RWPE1 (cell line): ENCODE results near the gene CA6.
"Not testable (repeated sequence)": the region's sequence is repeated elsewhere in the genome, so short reads cannot be mapped to it uniquely, and the experiment has no call there.

ENCODE experiments used
- CTCF ChIA-PET: fragments of 350-600 bp; sonication (Branson Sonifier 250); formaldehyde crosslinking; extraction: SDS; loops from one replicate; lab custom pipeline; 2021; lab: Yijun Ruan, JAX
- POLR2A ChIA-PET: fragments of 400-600 bp; formaldehyde crosslinking; extraction: SDS; loops from one replicate; lab custom pipeline; 2020; ENCODE audit warnings: antibody characterized with exemption; ENCODE audit not compliant: low non-redundant PET; lab: Yijun Ruan, JAX
- DNase-seq: peaks from one replicate; pipeline ENCODE4 v3.0.0; 2012; ENCODE audit warnings: low spot score
- H3K27ac ChIP-seq: fragments of 450-650 bp; 2 replicates; pipeline ENCODE4 v1.5.1; 2017
- TF ChIP-seq, protein P1 (sequence below): fragments of 450-650 bp; conservative IDR thresholded peaks from 2 replicates; pipeline ENCODE4 v1.5.1; 2017; ENCODE audit warnings: low read depth, mild to moderate bottlenecking

The CA6 gene

DNA sequence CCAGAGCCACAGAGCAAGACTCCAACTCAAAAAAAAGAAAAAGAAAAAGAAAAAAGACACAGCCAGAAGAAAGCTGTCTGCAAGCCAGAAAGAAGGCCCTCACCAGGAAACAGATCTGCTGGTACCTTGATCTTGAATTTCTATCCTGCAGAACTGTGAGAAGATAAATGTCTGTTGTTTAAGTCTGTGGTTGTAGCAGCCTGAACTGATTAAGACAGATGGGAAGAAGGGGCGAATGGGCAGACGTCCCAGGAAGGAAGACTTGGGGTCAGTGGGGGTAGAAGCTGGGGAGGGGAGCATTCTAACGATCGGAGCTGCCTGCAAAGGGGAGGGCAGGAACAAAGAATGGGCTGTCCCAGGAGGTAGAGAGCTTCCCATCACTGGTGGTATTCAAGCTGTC, 74.2 kb downstream of the CA6 start:
- H3K27ac ChIP-seq = no peak overlapping the region
- TF ChIP-seq, protein P1, sequence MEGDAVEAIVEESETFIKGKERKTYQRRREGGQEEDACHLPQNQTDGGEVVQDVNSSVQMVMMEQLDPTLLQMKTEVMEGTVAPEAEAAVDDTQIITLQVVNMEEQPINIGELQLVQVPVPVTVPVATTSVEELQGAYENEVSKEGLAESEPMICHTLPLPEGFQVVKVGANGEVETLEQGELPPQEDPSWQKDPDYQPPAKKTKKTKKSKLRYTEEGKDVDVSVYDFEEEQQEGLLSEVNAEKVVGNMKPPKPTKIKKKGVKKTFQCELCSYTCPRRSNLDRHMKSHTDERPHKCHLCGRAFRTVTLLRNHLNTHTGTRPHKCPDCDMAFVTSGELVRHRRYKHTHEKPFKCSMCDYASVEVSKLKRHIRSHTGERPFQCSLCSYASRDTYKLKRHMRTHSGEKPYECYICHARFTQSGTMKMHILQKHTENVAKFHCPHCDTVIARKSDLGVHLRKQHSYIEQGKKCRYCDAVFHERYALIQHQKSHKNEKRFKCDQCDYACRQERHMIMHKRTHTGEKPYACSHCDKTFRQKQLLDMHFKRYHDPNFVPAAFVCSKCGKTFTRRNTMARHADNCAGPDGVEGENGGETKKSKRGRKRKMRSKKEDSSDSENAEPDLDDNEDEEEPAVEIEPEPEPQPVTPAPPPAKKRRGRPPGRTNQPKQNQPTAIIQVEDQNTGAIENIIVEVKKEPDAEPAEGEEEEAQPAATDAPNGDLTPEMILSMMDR = no peak
- CTCF ChIA-PET = no interaction called here
- POLR2A ChIA-PET = no interaction called here
- DNase-seq = no peak

GRCh38 chr1:9020305-9020704, 74.6 kb downstream of the CA6 start:
- TF ChIP-seq, protein P1 = no peak
- DNase-seq = no peak
- CTCF ChIA-PET = no interaction called here
- POLR2A ChIA-PET = no interaction called here
- H3K27ac ChIP-seq = no peak overlapping the region

GRCh38 chr1:9022026-9022738, 76.5 kb downstream of the CA6 start:
- POLR2A ChIA-PET, H3K27ac ChIP-seq, DNase-seq: not testable (repeated sequence)
- CTCF ChIA-PET = interaction anchor here (0.6 to 0.7 kb wide), 3 partner anchors 17 to 613 kb away, joined by 3 to 4 read pairs (median 3); no protein-coding TSS in a partner anchor

GRCh38 chr1:9022773-9023172, 77.1 kb downstream of the CA6 start:
- TF ChIP-seq, protein P1 = no peak
- POLR2A ChIA-PET = no interaction called here
- H3K27ac ChIP-seq = no peak overlapping the region
- DNase-seq = no peak
- CTCF ChIA-PET = interaction anchor here (0.6 to 0.7 kb wide), 2 partner anchors 432 to 613 kb away, joined by 3 to 4 read pairs; no protein-coding TSS in a partner anchor
